Breast epithelium (tissue), 3 donors: ENCODE data around the gene KATNAL1.

Experiments used
- CTCF ChIP-seq, 3 donors: fragments of 450-650 bp; IDR thresholded peaks; one replicate each; pipeline ENCODE4 v1.5.1; 2016 to 2017; ENCODE audit warnings: antibody characterized with exemption in 3 of 3, mild to moderate bottlenecking in 3 of 3, moderate library complexity in 3 of 3
- POLR2A ChIP-seq: fragments of 450-650 bp; IDR thresholded peaks from one replicate; pipeline ENCODE4 v1.6.1; 2016; ENCODE audit warnings: antibody characterized with exemption, mild to moderate bottlenecking, moderate library complexity
- POLR2AphosphoS5 ChIP-seq, 3 donors: sonication (generic); formaldehyde crosslinking; IDR thresholded peaks; one replicate each; pipeline ENCODE4 v1.6.1; 2017; ENCODE audit warnings: antibody characterized with exemption in 3 of 3

DNA sequence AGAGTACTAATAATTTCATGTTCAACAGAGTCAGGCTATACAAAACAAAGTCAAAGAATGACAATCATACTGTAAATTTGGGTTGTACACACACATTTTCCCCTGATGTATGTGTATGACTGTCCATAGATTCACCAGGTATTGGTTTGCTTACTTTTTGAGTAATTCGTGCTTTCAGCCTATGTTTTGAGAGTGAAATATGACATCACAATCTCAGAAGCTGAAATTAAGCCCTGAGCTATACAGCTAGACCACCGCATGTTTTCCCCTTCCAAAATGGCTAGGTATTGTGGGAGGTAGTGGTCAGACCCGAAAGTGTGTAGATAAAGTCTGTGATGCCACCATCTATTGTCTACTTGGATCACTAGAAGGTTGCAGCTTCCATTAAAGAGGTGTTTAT lies 102.8 kb downstream of the KATNAL1 start:
- TF ChIP-seq CTCF (IDR thresholded peaks at IDR 0.05): no peak
- TF ChIP-seq POLR2A: no peak
- TF ChIP-seq POLR2AphosphoS5 (IDR thresholded peaks at IDR 0.05): no peak
